Fibroblast of lung (primary cell): ENCODE data around the gene AIPL1.

ENCODE experiments used
- CTCF ChIP-seq, 2 donors: IDR thresholded peaks in 1 of 2; conservative IDR thresholded peaks in 1 of 2; 1 replicate in 1 of 2; 2 replicates in 1 of 2; pipeline ENCODE4 v1.5.1; 2011 to 2012; ENCODE audit warnings: low read length in 2 of 2, control low read depth in 1 of 2, inconsistent platforms in 1 of 2, low read depth in 1 of 2, mild to moderate bottlenecking in 1 of 2
- EZH2 ChIP-seq: IDR thresholded peaks from 2 replicates; pipeline ENCODE4 v1.5.1; 2012; ENCODE audit warnings: low read length, control low read depth, mild to moderate bottlenecking; ENCODE audit errors: missing control alignments

GRCh38 chr17:6450926-6451832 is 16.3 kb upstream of the AIPL1 start:
- TF ChIP-seq CTCF (conservative IDR thresholded peaks at IDR 0.05 in 1 of 2, IDR thresholded peaks at IDR 0.05 in 1 of 2; ENCODE audit: low read depth in 1 of 2, low read length in 2 of 2) (no peak), EZH2 (no peak)
